ENCODE measurements around the gene CCDC188. TPM values are rescaled to one million over a fixed set of nuclear protein-coding genes. Genes with fewer than 3 reads are reported as not detected.
"Not testable (repeated sequence)": the region's sequence is repeated elsewhere in the genome, so short reads cannot be mapped to it uniquely, and the experiment has no call there.

The CCDC188 gene
- polyA plus RNA-seq, 3 donors: 0.48 to 3.0 (median 0.86) TPM

DNA sequence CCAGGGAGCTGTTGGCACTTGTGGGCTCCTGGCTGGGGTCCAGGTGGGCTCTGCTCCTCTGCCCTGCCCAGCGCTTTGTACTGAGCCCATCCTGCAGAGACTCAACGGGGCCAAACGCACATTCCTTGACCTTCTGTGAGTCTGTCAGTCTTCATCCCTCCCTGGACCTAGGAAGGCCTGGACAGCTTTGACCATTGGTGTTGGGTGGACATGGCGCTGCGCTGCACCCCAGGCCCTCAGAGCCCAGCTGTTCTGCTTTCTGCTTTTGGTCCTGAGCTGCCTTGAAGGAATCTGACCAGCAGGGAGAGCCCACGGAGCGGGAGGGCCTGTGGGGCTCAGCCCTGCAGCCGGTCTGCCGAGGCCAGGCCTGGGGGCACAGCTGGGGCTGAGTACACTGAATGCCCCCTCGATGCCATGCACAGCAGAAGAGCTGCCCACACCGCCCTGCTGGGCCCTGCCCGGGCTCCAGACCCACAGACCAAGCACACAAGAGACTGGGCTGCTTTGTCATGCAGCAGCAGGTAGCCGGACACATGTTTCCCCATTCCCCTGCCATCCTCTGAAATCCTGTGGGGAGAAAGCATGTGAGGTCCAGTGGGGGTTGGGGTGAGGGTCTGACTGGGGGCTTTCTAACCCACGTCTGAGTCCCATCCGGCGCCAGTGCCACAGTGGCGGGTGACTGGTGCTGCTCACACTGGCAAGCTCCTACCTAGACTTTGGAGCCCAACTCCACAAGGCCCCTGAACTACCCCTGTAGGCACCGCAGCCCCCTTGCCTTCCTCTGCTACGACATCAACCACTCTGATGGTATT lies 24.1 kb upstream of the CCDC188 start:
- WGBS, 3 donors: 74 to 78% (median 78%) methylated on average over 19 of the region's 19 CpGs
- H3K27ac ChIP-seq (ENCODE audit: low read depth, low read length): no peak overlapping the region

DNA sequence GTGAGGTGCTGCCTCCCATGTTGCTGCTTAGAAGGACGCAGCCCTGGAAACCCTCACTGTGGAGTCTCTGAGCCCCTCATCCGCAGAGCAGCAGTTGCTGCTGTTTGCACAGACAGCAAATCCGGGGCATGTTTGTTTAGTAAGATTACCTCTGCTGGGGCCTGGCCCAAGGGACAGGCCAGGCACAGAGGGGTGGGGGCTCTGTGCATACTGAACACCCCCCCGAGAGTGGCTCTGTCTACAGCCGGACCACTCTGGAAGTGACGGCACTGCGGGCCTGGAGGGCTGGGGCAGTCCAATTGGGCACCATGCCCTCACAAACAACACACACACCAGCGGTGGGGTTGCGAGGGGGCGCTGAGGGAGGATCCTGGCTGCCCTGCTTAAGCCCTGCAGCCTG lies 22.9 kb upstream of the CCDC188 start:
- WGBS, 3 donors: 64 to 88% (median 84%) methylated on average over 10 of the region's 10 CpGs
- no peak overlapping the region for H3K27ac ChIP-seq (ENCODE audit: low read depth, low read length)

DNA sequence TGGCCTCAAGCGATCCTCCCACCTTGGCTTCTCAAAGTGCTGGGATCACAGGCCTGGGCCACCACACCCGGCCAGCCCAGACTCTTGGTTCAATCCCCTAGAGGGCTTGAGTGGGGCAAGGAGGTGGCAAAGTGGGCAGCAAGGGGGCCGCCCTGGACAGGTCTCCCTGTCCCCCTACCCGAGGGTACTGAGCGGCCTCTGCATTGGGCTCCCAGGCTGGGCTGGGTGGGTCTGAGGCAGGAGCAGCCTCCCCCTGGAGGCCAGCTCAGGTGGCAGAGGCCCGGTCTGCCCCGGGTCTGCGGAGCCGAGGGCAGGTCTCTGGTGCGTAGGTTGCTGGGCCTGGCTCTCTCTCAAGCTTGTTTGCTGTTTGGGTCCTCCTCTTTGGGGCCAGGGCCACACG lies 22.4 kb upstream of the CCDC188 start:
- WGBS, 3 donors: 78 to 92% (median 90%) methylated on average over 11 of the region's 11 CpGs
- no peak overlapping the region for H3K27ac ChIP-seq (ENCODE audit: low read depth, low read length)

DNA sequence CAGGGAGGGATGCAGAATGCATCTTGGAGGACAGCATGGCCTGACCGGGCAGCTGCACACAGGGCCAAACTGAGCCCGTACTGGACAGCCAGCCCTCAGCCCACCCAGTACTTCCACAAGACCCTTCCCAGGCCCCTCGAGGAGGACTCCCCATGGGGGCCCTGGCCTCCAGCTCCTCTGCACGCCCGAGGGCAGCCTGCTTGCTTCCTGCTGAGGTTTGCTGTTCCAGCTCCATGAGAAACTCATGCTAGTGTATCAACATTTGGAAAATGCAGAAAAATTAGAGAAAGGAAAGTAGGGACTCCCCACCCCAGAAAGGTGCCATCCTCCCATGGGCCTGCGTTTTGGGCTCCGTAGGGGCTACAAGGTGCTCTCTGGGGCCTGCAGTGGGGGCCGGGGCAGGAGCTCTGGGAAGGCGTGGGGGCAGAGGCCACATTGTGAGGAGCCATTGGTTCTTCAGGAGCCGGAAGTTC lies 21.3 kb upstream of the CCDC188 start:
- WGBS, 3 donors: 76 to 91% (median 89%) methylated on average over 10 of the region's 10 CpGs
- H3K27ac ChIP-seq (ENCODE audit: low read depth, low read length): no peak overlapping the region

DNA sequence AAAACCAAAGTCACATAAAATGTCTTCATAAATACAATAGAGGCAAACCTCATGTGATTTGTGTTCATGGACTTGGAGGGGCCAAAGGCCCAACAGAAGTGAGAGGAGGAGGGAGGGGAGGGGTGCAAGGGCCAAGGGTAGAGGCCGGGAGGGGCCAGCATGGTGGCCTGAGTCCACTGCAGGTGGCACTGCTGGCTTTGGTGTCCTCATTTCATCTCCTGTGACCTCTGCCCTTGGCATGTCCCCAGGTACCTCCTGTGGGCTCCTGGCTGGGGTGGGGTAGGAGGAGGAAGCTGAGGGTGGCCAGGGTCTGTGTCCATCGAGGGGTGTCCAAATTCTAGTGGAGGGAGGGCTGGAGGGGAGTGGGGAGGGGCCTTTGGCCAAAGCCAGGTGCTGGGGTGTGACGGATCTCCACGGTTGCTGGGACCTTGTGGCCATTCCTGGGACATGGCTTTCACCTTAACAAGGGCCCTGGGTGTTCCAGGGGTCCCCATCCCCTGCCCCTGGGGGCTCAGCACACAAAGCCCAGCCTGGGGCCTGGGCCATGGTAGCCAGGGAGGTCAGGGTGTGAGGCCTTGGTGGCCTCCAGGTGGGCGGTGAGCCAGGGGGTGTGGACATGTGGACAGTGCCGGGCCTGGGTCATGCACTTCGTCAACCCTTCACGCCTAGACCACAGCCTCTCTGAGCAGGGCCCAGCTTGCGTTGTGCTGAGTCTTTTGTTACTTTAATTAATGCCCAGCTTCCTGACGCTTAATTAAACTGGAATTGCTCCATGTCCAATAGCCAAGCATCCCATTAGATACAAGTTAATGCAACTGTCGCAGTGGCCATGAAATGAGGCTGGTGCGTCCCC lies 20.7 kb upstream of the CCDC188 start:
- 83 to 86% (median 86%) methylated on average over 12 of the region's 12 CpGs for WGBS, 3 donors
- no peak overlapping the region for H3K27ac ChIP-seq (ENCODE audit: low read depth, low read length)

DNA sequence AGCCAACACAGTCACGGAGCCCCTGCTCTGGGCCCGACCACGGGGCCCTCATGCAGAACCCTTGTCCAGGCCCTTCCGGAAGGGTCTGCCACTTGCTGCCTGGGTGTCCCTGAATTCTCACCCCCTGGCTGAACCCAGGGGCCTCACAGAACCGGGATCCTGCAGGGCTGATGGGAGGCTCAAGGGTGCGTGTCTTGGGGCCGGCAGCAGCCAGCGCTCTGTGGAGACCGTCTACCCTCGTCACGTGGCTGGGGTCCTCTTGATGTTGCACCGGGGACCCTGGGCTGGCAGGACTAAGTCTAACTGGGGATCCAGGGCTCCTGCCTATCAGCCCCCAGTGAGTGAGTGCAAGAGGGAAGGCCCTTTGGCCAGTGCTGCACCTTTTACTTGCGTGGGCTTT lies 19.3 kb upstream of the CCDC188 start:
- 90 to 91% (median 91%) methylated on average over 13 of the region's 13 CpGs for WGBS, 3 donors
- no peak overlapping the region for H3K27ac ChIP-seq (ENCODE audit: low read depth, low read length)

DNA sequence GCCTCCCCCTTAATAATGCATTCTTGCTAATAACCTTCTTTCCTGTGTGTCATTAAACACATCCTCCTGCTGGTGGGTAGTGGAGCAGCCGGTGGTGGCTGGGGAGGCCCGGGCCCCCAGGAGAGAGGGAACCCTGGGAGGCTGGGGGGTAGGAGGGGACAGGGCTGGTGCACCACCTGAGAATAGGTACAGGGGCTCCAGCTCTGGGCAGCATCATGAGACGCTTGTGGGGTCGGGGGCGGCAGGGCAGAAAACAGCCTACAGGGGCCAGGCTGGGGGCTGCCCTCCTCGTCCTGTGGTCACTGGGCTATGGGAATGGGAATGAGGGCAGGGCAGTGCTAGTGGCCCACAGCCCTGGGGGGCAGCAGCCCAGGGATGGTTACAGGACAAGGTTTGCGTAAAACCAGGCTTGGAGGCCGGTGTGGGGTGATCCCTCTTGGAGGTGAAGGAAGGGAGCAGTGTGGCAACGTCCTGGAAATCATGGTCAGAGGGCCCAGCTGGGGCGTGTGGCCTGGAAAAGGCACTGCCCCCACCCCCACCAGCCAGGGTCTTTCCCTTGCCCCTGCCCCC lies 18.5 kb upstream of the CCDC188 start:
- H3K27ac ChIP-seq (ENCODE audit: low read depth, low read length): no peak overlapping the region
- 79 to 82% (median 79%) methylated on average over 10 of the region's 10 CpGs for WGBS, 3 donors

DNA sequence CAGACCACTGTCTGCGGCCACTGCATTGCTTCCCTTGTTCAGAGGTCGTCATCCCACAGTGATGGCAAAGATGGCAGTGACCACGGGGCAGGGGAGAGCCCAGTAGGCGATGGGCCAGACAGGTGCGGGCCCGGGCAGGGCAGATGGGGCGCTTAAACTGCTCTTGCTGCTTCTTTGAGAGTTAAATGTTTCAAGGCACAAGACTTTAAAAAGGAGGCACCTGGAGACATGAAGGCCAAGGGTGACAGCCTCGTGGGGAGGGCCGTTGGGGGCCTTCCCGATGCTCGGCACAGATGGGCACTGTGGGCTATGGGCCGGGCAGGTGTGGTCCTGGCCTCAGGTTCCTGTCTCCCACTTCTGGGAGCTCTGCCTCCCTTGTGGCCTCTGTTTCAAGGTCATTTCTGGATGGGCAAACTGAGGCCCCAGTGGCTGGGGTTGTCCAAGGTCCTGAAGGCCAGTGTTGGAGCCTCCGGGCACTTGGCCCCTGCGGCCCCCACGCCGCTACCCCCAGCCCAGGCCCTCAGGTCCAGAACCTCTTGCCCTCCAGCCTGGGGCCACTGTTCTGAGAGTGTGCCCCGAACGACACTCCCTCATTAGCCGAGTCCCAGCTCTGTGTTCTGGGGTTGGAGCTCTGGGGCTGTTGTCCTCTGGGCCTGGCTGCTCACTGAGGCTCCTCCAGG lies 16.9 kb upstream of the CCDC188 start:
- 78 to 85% (median 82%) methylated on average over 19 of the region's 19 CpGs for WGBS, 3 donors
- no peak overlapping the region for H3K27ac ChIP-seq (ENCODE audit: low read depth, low read length)

- H3K27ac ChIP-seq (ENCODE audit: low read depth, low read length): no peak overlapping the region
- WGBS, 3 donors: 90 to 93% (median 91%) methylated on average over 9 of the region's 9 CpGs
These were observed 15.8 kb upstream of the CCDC188 start for GRCh38 chr22:20166703-20167102.

DNA sequence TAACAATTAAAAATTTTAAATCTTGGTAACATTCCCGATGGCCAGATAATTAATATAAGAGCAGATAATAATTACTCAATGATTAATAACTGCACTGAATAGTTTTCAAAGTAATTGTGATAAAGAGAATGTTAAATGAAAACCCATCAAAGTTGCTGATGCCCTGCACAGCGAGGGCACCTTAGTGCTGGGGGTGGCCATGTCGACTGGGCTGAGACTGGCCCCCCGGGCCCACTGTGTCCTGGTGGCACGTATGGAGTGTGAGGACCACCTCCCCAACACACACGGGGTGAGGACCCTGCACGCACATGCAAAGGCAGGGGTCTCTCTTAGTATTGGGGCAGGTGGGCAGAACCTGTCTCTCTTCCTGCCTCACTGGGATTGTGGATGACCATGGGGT lies 15.1 kb upstream of the CCDC188 start:
- 76 to 88% (median 87%) methylated on average over 7 of the region's 7 CpGs for WGBS, 3 donors
- no peak overlapping the region for H3K27ac ChIP-seq (ENCODE audit: low read depth, low read length)

GRCh38 chr22:20165421-20165820 lies 14.6 kb upstream of the CCDC188 start:
- 86 to 96% (median 87%) methylated on average over 11 to 12 of the region's 12 CpGs for WGBS, 3 donors

GRCh38 chr22:20164863-20165262 lies 14.0 kb upstream of the CCDC188 start:
- WGBS, 3 donors: 69 to 71% (median 71%) methylated on average over 9 to 11 of the region's 11 CpGs
- H3K27ac ChIP-seq (ENCODE audit: low read depth, low read length): no peak overlapping the region

More at GRCh38 chr22:20165421-20165820, 14.6 kb upstream of the CCDC188 start:
- no peak overlapping the region for H3K27ac ChIP-seq (ENCODE audit: low read depth, low read length)

DNA sequence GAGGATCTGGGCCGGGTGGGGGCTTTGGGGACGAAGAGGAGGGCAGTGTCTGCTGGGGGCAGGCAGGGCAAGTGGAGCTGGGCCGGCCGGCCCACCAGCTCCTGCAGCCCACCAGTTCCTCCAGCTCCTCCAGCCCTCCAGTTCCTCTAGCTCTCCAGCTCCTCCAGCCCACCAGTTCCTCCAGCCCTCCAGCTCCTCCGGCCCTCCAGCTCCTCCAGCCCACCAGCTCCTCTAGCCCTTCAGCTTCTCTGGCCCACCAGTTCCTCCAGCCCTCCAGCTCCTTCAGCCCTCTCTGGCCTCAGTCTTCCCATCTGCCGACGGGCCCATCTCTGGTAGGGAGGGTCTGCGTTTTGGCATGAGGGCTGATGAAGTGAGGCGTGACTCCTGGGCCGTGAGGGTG lies 9.2 kb upstream of the CCDC188 start:
- H3K27ac ChIP-seq (ENCODE audit: low read depth, low read length): no peak overlapping the region
- 67 to 84% (median 71%) methylated on average over 10 of the region's 10 CpGs for WGBS, 3 donors

GRCh38 chr22:20159531-20159930 lies 8.7 kb upstream of the CCDC188 start:
- H3K27ac ChIP-seq (ENCODE audit: low read depth, low read length): not testable (repeated sequence)
- WGBS, 3 donors: 63 to 78% (median 78%) methylated on average over 8 to 11 of the region's 14 CpGs

- H3K27ac ChIP-seq (ENCODE audit: low read depth, low read length): no peak overlapping the region
- 36 to 65% (median 47%) methylated on average over 9 of the region's 9 CpGs for WGBS, 3 donors
These were observed 8.2 kb upstream of the CCDC188 start for GRCh38 chr22:20159076-20159475.

- no peak overlapping the region for H3K27ac ChIP-seq (ENCODE audit: low read depth, low read length)
- WGBS, 3 donors: 47 to 78% (median 55%) methylated on average over 13 to 15 of the region's 15 CpGs
These were observed 7.7 kb upstream of the CCDC188 start for GRCh38 chr22:20158391-20159036.

- WGBS, 3 donors: 51 to 60% (median 57%) methylated on average over 15 of the region's 15 CpGs
- H3K27ac ChIP-seq (ENCODE audit: low read depth, low read length): no peak overlapping the region
These were observed 6.8 kb upstream of the CCDC188 start for GRCh38 chr22:20157430-20158183.
